SK-N-SH (cell line): ENCODE measurements around the gene ZNF597. TPM values are rescaled to one million over a fixed set of nuclear protein-coding genes. Genes with fewer than 3 reads are reported as not detected.
"Not testable (repeated sequence)": the region's sequence is repeated elsewhere in the genome, so short reads cannot be mapped to it uniquely, and the experiment has no call there.

ENCODE experiments used
- CTCF ChIA-PET: fragments of 300-600, 350-600 bp; formaldehyde crosslinking; extraction: SDS; loops from one replicate; lab custom pipeline; 2021; lab: Yijun Ruan, JAX
- POLR2A ChIA-PET: fragments of 350-600 bp; sonication (Branson Sonifier 250); formaldehyde crosslinking; extraction: SDS; loops from one replicate; lab custom pipeline; 2020; ENCODE audit warnings: antibody characterized with exemption, inconsistent platforms; lab: Yijun Ruan, JAX
- DNase-seq: peaks from one replicate; pipeline ENCODE4 v3.0.0; 2012
- H2AFZ ChIP-seq: fragments of 200-600 bp; sonication (generic); 2 replicates; pipeline ENCODE4 v1.8.1; 2016; ENCODE audit warnings: antibody characterized with exemption, mild to moderate bottlenecking, low read depth
- H3F3A ChIP-seq: fragments of 200-600 bp; sonication (generic); replicated peaks from 2 replicates; pipeline ENCODE3; 2016; ENCODE audit warnings: antibody characterized with exemption, mild to moderate bottlenecking; ENCODE audit not compliant: insufficient read depth
- H3K27ac ChIP-seq, 2 experiments: fragments of 200-500 bp in 1 of 2; fragments of 200-600 bp in 1 of 2; sonication (Bioruptor generic) in 1 of 2; sonication (generic), shearing (Covaris generic) in 1 of 2; 2 replicates each; pipeline versions ENCODE4 v1.5.1 to v1.6.1; 2014 to 2016; ENCODE audit warnings: low read depth in 2 of 2, inconsistent platforms in 1 of 2, low read length in 1 of 2, mild to moderate bottlenecking in 1 of 2, mixed read lengths in 1 of 2
- H3K27me3 ChIP-seq: fragments of 200-600 bp; sonication (generic), shearing (Covaris generic); 2 replicates; pipeline ENCODE4 v1.6.1; 2016; ENCODE audit warnings: mixed run types; ENCODE audit not compliant: insufficient read depth
- H3K36me3 ChIP-seq, 2 experiments: fragments of 200-500 bp in 1 of 2; fragments of 200-600 bp in 1 of 2; sonication (Bioruptor generic) in 1 of 2; sonication (generic) in 1 of 2; replicated peaks in 1 of 2; 2 replicates each; pipeline versions ENCODE3 to v1.5.1; 2014 to 2016; ENCODE audit warnings: low read length in 1 of 2, mild to moderate bottlenecking in 1 of 2; ENCODE audit not compliant: insufficient read depth in 2 of 2, control insufficient read depth in 1 of 2
- H3K4me1 ChIP-seq, 2 experiments: fragments of 200-500 bp in 1 of 2; fragments of 200-600 bp in 1 of 2; sonication (Bioruptor generic) in 1 of 2; sonication (generic), shearing (Covaris generic) in 1 of 2; 2 replicates each; pipeline versions ENCODE4 v1.5.1 to v1.6.1; 2014 to 2016; ENCODE audit warnings: low read depth in 1 of 2, low read length in 1 of 2, mixed run types in 1 of 2; ENCODE audit not compliant: insufficient read depth in 2 of 2, control insufficient read depth in 1 of 2
- H3K4me2 ChIP-seq: fragments of 200-600 bp; sonication (generic), shearing (Covaris generic); 2 replicates; pipeline ENCODE4 v1.6.1; 2017; ENCODE audit warnings: mixed run types
- H3K4me3 ChIP-seq, 2 experiments: fragments of 200-500 bp in 1 of 2; fragments of 200-600 bp in 1 of 2; sonication (Bioruptor generic) in 1 of 2; sonication (generic), shearing (Covaris generic) in 1 of 2; 2 replicates each; pipeline versions ENCODE4 v1.5.1 to v1.8.1; 2014 to 2016; ENCODE audit warnings: low read depth in 2 of 2, inconsistent platforms in 1 of 2, low read length in 1 of 2, mild to moderate bottlenecking in 1 of 2, mixed read lengths in 1 of 2, moderate library complexity in 1 of 2
- H3K79me2 ChIP-seq: fragments of 200-600 bp; sonication (generic); 2 replicates; pipeline ENCODE4 v1.8.1; 2017; ENCODE audit warnings: mild to moderate bottlenecking; ENCODE audit not compliant: insufficient read depth
- H3K9ac ChIP-seq: fragments of 200-600 bp; sonication (generic); 2 replicates; pipeline ENCODE4 v1.6.1; 2017; ENCODE audit warnings: mixed run types
- H3K9me2 ChIP-seq: fragments of 200-600 bp; sonication (generic); 2 replicates; pipeline ENCODE4 v1.6.1; 2017; ENCODE audit warnings: mixed run types
- H3K9me3 ChIP-seq: fragments of 200-600 bp; sonication (generic); 2 replicates; pipeline ENCODE4 v1.6.1; 2017; ENCODE audit warnings: mixed run types, mild to moderate bottlenecking, moderate library complexity
- H4K20me1 ChIP-seq: fragments of 200-600 bp; sonication (generic); 2 replicates; pipeline ENCODE4 v1.6.1; 2017; ENCODE audit warnings: mild to moderate bottlenecking, mixed run types; ENCODE audit not compliant: insufficient read depth
- ELF1 ChIP-seq: IDR thresholded peaks from 2 replicates; pipeline ENCODE4 v1.4.0; 2012
- GATA2 ChIP-seq: sonication (generic); formaldehyde crosslinking; IDR thresholded peaks from 2 replicates; pipeline ENCODE4 v1.5.0; 2020; ENCODE audit warnings: mild to moderate bottlenecking, missing genetic modification reagents
- JUND ChIP-seq: IDR thresholded peaks from 2 replicates; pipeline ENCODE4 v1.4.0; 2012
- MXI1 ChIP-seq: IDR thresholded peaks from 2 replicates; pipeline ENCODE4 v1.6.1; 2012; ENCODE audit warnings: mild to moderate bottlenecking, low read depth, low read length, improper control_type of control experiment
- NFIC ChIP-seq: IDR thresholded peaks from 2 replicates; pipeline ENCODE4 v1.4.0; 2012; ENCODE audit warnings: borderline replicate concordance
- NRF1 ChIP-seq: IDR thresholded peaks from 2 replicates; pipeline ENCODE4 v1.6.1; 2012; ENCODE audit warnings: low read depth, mild to moderate bottlenecking, low read length
- POLR2AphosphoS5 ChIP-seq: IDR thresholded peaks from 2 replicates; pipeline ENCODE4 v1.6.1; 2012; ENCODE audit warnings: low read depth, low read length
- RCOR1 ChIP-seq: fragments of 150-350 bp; IDR thresholded peaks from 2 replicates; pipeline ENCODE4 v1.6.1; 2017; ENCODE audit warnings: antibody characterized with exemption, low read length
- RFX5 ChIP-seq: IDR thresholded peaks from 2 replicates; pipeline ENCODE4 v1.6.1; 2012; ENCODE audit warnings: mild to moderate bottlenecking, improper control_type of control experiment, low read length
- SIN3A ChIP-seq: IDR thresholded peaks from 2 replicates; pipeline ENCODE4 v1.6.1; 2012; ENCODE audit warnings: low read depth, mild to moderate bottlenecking, low read length, moderate library complexity, borderline replicate concordance
- TAF1 ChIP-seq: IDR thresholded peaks from 2 replicates; pipeline ENCODE4 v1.6.1; 2012; ENCODE audit warnings: low read depth, mild to moderate bottlenecking, low read length, moderate library complexity, borderline replicate concordance
- TEAD4 ChIP-seq: IDR thresholded peaks from 2 replicates; pipeline ENCODE4 v1.4.0; 2012; ENCODE audit warnings: mild to moderate bottlenecking, borderline replicate concordance; ENCODE audit not compliant: insufficient read depth
- USF1 ChIP-seq: IDR thresholded peaks from 2 replicates; pipeline ENCODE4 v1.4.0; 2012; ENCODE audit warnings: low read depth, borderline replicate concordance
- USF2 ChIP-seq: fragments of 150-350 bp; IDR thresholded peaks from 2 replicates; pipeline ENCODE4 v1.6.1; 2017; ENCODE audit warnings: antibody characterized with exemption, low read length, low read depth, borderline replicate concordance
- ZBTB33 ChIP-seq: IDR thresholded peaks from 2 replicates; pipeline ENCODE4 v1.4.0; 2012; ENCODE audit warnings: low read depth, borderline replicate concordance
- WGBS: methylation state at CpG from one replicate; pipeline ENCODE4 v1.1.6; 2017; ENCODE audit warnings: low lambda C conversion rate; 5-methylcytosine and 5-hydroxymethylcytosine counted together
- polyA plus RNA-seq, 3 experiments: library from polyadenylated mRNA; depleted of rRNA; stranded (reverse); fragments of >200 nt; gene quantifications; 2 replicates each; pipeline ENCODE4 v1.2.3, GENCODE V29; 2012
- TF ChIP-seq, protein P1 (sequence below): IDR thresholded peaks from 2 replicates; pipeline ENCODE4; 2012

The ZNF597 gene
- polyA plus RNA-seq, 1 of the 3 experiments (the other 2 are of a cell fraction), result 1.1 TPM

DNA sequence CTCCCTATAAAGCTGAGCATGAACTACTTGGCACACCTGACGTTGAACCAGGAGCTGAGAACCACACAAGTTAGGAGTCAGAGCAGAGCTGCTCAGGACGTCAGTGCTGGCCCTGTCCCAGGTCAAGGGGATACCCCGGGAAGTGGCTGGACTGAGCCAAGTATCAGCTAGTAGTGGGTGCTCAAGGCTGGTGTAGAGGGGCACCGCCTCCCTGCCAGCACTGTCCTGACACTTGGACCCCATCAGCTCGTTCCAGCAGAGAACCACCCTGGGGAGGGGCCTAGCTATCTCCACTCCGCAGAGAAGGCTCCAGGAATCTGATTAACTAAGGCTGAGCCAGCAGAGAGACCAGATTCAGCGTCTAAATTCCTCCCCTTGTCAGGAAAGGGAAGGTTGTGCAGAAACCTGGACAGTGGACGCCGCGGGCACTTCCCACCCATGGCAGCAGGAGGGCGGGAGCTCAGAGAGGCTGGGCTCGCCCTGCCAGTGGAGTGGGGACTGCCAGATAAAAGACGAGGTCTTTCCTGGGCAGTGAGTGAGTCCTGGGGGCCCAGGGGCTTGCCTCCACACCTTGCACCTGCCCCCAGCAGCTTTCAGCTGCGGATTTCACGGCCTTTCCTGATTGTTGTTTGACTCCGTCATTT, 31.0 kb upstream of the ZNF597 start:
- Histone ChIP-seq H3K36me3 (peaks cover 1 to 10% of the 10 kb centered on the region in 2 experiments), H4K20me1 (peaks cover 80% of the 10 kb centered on the region), H3K9ac (no peak overlapping the region), H3K79me2 (peaks cover 90% of the 10 kb centered on the region), H3K27ac (no peak overlapping the region), H3K4me1 (no peaks in the 10 kb centered on the region; a peak in 1 of 4 replicates), H3K4me3 (no peak overlapping the region), H3F3A (no peaks in the 10 kb centered on the region)
- WGBS, result 84% methylated on average over 12 of the region's 16 CpGs
- peak; percentile 36 for DNase-seq
- no peak for TF ChIP-seq SIN3A
- no peak for TF ChIP-seq USF1
- no peak for TF ChIP-seq RCOR1
- no peak for TF ChIP-seq TAF1
- TF ChIP-seq NRF1, result no peak
- TF ChIP-seq USF2, result no peak
- TF ChIP-seq NFIC, result no peak
- no peak for TF ChIP-seq TEAD4
- TF ChIP-seq, protein P1, sequence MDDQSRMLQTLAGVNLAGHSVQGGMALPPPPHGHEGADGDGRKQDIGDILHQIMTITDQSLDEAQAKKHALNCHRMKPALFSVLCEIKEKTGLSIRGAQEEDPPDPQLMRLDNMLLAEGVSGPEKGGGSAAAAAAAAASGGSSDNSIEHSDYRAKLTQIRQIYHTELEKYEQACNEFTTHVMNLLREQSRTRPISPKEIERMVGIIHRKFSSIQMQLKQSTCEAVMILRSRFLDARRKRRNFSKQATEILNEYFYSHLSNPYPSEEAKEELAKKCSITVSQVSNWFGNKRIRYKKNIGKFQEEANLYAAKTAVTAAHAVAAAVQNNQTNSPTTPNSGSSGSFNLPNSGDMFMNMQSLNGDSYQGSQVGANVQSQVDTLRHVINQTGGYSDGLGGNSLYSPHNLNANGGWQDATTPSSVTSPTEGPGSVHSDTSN, result no peak
- TF ChIP-seq MXI1, result no peak
- TF ChIP-seq POLR2AphosphoS5, result no peak
- no peak for TF ChIP-seq RFX5
- no peak for TF ChIP-seq GATA2 (CRISPR knock-in tag)
- TF ChIP-seq JUND, result no peak
- no peak for TF ChIP-seq ZBTB33
- no peak for TF ChIP-seq ELF1
- TF ChIP-seq, all 33 proteins: peak for 0
- H3K9me3 ChIP-seq, result no peaks in the 10 kb centered on the region
- H3K4me2 ChIP-seq, result no peak overlapping the region
- no peaks in the 10 kb centered on the region for H3K27me3 ChIP-seq
- CTCF ChIA-PET, result no interaction called here
- no peaks in the 10 kb centered on the region for H3K9me2 ChIP-seq
- POLR2A ChIA-PET, result no interaction called here
- H2AFZ ChIP-seq, result no peak overlapping the region

DNA sequence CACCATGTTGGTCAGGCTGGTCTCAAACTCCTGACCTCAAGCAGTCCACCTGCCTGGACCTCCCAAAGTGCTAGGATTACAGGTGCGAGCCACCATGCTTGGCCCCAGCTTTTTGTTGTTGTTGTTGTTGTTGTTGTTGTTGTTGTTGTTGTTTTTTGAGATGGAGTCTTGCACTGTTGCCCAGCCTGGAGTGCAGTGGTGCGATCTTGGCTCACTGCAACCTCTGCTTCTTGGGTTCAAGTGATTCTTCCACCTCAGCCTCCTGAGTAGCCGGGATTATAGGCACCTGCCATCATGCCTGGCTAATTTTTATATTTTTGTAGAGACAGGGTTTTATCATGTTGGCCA, 30.3 kb upstream of the ZNF597 start:
- H3K9me2 ChIP-seq, H3K36me3 ChIP-seq, POLR2A ChIA-PET, H3K9ac ChIP-seq, H3K4me2 ChIP-seq, H3K27me3 ChIP-seq, H3K4me1 ChIP-seq, H3K9me3 ChIP-seq, H3K4me3 ChIP-seq, H3K27ac ChIP-seq, H3F3A ChIP-seq, CTCF ChIA-PET, H2AFZ ChIP-seq, DNase-seq: not testable (repeated sequence)
- Histone ChIP-seq H4K20me1 (peaks cover 86% of the 10 kb centered on the region), H3K79me2 (peaks cover 91% of the 10 kb centered on the region)
- WGBS, result 100% methylated on average over 3 of the region's 3 CpGs
